HepG2 (cell line): Measurements from ENCODE around the gene SLC15A5.

ENCODE experiments used
- CCDC6 ChIP-seq: sonication (generic); formaldehyde crosslinking; IDR thresholded peaks from 2 replicates; pipeline ENCODE4 v1.8.1; 2022; ENCODE audit warnings: mild to moderate bottlenecking, missing genetic modification reagents, moderate library complexity
- CEBPB ChIP-seq: IDR thresholded peaks from 2 replicates; pipeline ENCODE4 v1.6.1; 2011; ENCODE audit warnings: low read depth, low read length, improper control_type of control experiment, borderline replicate concordance
- CREM ChIP-seq, 2 experiments: sonication (generic) in 1 of 2; formaldehyde crosslinking in 1 of 2; IDR thresholded peaks; 2 replicates each; pipeline versions ENCODE4 v1.4.0 to v1.6.1; 2016 to 2020; ENCODE audit warnings: antibody characterized with exemption in 1 of 2, mild to moderate bottlenecking in 1 of 2, missing genetic modification reagents in 1 of 2
- CTCF ChIP-seq: sonication (generic); formaldehyde crosslinking; IDR thresholded peaks from 2 replicates; pipeline ENCODE4 v1.5.0; 2020; ENCODE audit warnings: mild to moderate bottlenecking, missing genetic modification reagents, moderate library complexity
- MAFG ChIP-seq: sonication (generic); formaldehyde crosslinking; IDR thresholded peaks from 2 replicates; pipeline ENCODE4 v1.5.1; 2020; ENCODE audit warnings: mild to moderate bottlenecking, missing genetic modification reagents
- POLR2A ChIP-seq, 2 experiments: IDR thresholded peaks; 2 replicates each; pipeline ENCODE4 v1.6.1; 2011; ENCODE audit warnings: low read depth in 2 of 2, low read length in 2 of 2, mild to moderate bottlenecking in 1 of 2, moderate library complexity in 1 of 2; ENCODE audit not compliant: insufficient read depth in 1 of 2
- POLR2AphosphoS5 ChIP-seq: IDR thresholded peaks from 2 replicates; pipeline ENCODE4 v1.6.1; 2012; ENCODE audit warnings: low read depth, low read length
- RAD21 ChIP-seq: fragments of 450-650 bp; formaldehyde crosslinking; IDR thresholded peaks from 2 replicates; pipeline ENCODE4 v1.5.0; 2020; ENCODE audit warnings: mild to moderate bottlenecking
- SRSF1 ChIP-seq: fragments of 200-400 bp; formaldehyde crosslinking; optimal IDR thresholded peaks from 2 replicates; pipeline ENCODE3; 2017; ENCODE audit warnings: mild to moderate bottlenecking, low read depth, low read length, moderate library complexity

DNA sequence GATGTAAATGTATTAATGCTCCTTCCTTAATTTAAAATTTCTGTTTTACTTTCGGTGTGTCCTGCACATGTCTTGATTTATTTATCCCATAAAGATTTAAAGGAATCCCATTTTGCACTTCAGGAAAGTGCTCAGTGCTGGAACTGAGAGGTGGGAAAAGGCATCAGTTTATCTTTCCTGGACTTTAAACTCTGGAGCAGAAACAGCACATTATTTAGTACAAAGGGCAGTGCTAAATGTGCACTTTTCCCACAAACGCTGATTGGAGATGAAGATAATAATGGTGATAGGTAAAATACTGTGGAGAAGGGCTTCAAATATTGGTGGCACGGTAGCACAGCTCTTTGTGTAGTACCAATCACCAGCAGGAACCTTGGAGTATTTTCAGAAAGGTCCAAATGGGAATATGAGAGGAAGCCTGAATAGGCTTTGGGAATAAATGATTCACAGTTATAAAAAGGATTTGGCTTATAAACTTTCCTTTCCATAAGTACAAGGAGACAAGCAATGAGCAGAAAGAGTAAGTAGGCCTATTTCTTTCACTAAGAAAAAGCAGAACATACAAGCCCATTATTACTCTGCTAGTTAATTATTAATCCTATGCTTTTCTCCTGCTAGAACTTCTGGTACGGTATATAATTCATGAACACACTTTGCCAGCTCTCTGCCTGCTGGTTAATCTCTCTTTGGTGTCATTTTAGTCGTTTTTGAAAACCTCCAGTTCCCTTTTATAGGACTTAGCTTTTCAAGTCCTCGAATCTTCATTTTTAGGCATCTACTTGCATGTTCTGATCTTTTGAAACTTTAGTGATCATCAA, 58.3 kb downstream of the SLC15A5 start:
- TF ChIP-seq POLR2AphosphoS5 (no peak), SRSF1 (no peak), MAFG (CRISPR knock-in tag) (no peak), POLR2A (IDR thresholded peaks at IDR 0.05; ENCODE audit: insufficient read depth in 1 of 2, low read depth in 2 of 2, low read length in 2 of 2) (no peak), RAD21 (CRISPR knock-in tag) (no peak), CCDC6 (CRISPR knock-in tag) (no peak), CREM (IDR thresholded peaks at IDR 0.05) (no peak), CREM (CRISPR knock-in tag; IDR thresholded peaks at IDR 0.05) (no peak), CEBPB (no peak), CTCF (CRISPR knock-in tag) (no peak)
